NCI-H2107 (cell line): Measurements from ENCODE around the gene CBX5.
"Not testable (repeated sequence)": the region's sequence is repeated elsewhere in the genome, so short reads cannot be mapped to it uniquely, and the experiment has no call there.

Source experiments
- DNase-seq: peaks from one replicate; lab custom pipeline; 2025; lab: John Stamatoyannopoulos, UW

Gene CBX5

GRCh38 chr12:54265364-54265812, 14.5 kb downstream of the CBX5 start:
- DNase-seq = no peak

DNA sequence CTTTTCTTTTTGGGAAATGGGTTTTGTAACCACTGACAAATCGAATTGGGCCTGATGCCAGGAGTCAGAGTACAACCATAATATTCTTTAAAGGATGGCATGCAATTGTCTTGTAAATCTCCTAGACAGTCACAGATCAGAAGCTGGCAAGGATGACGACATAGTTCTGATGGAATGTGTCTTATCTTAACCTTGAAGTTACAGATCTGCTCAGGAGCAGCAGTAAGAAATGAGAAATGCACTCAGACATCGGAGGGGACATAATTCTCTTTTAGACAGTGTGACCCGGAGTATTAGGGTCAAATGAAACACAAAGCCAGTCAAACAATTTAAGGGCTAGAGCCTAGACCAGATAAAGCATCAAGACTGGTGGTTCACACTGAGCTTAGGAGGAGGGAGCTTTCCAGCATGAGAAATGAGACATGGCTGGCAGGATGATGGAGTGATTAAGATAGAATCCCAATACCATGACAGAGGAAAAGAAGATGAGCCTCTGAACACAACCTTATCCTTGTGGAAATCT, 17.5 kb downstream of the CBX5 start:
- DNase-seq = no peak

DNA sequence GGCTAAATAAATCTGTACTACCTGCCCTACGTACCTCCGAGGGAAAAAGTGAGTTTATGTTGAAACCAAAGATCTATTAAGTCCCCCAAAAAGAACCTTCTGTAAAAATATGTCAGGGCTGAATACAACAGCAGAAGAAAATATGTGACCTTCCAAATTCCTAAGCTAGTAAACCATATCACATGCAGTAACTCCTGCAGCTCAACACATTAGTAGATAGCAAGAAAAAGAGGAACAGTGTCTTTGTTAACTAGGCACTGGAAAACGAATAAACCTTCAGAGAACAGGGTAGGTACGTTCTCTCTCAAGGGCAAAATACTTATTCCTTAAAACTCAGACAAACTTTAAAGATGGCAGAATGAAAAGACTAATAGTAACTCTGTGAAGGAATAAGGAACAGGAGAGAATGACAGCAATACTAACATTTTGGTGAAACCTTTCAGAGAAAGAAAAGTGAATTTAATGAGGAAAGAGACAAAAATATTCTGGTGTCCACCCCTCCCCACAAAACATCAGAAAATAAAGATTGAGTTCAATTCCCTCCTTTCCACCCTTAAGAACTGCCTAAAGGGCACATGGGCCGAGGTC, 18.0 kb downstream of the CBX5 start:
- no peak for DNase-seq

GRCh38 chr12:54259194-54260011, 20.5 kb downstream of the CBX5 start:
- peak; percentile 50 for DNase-seq

- no peak for DNase-seq
These were observed 21.7 kb downstream of the CBX5 start for GRCh38 chr12:54258201-54258681.

- no peak for DNase-seq
These were observed 22.6 kb downstream of the CBX5 start for GRCh38 chr12:54257332-54257731.

GRCh38 chr12:54253240-54253639, 26.7 kb downstream of the CBX5 start:
- DNase-seq = no peak

GRCh38 chr12:54251667-54252284, 28.1 kb downstream of the CBX5 start:
- DNase-seq = no peak

- no peak for DNase-seq
These were observed 30.4 kb downstream of the CBX5 start for GRCh38 chr12:54249489-54249888.

DNA sequence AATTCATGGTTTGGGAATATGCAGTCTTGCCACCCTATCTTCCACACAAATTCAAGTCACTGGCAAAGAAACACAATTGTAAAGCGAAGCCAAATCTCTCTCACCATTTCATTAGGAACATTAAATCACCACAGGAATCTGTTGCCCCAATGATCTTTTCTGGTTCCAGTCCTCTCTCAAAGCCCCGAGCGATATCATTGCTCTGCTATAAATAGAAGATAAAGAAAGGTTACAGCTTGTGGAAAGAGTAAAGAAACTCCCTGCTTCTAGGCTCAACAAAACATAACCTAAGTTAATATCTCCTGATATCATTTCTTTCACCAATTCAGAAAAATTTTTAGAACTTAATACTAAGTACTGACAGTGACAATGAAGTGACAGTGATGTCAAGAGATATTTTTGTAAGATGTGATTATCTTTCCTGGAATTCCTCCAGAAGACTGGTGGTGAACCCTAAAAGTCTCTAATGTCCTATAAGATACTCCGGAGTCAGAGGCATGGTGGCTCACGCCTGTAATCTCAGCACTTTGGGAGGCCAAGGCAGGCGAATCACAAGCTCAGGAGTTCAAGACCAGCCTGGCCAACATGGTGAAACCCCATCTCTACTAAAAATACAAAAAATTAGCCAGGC, 33.8 kb downstream of the CBX5 start:
- no peak for DNase-seq

DNA sequence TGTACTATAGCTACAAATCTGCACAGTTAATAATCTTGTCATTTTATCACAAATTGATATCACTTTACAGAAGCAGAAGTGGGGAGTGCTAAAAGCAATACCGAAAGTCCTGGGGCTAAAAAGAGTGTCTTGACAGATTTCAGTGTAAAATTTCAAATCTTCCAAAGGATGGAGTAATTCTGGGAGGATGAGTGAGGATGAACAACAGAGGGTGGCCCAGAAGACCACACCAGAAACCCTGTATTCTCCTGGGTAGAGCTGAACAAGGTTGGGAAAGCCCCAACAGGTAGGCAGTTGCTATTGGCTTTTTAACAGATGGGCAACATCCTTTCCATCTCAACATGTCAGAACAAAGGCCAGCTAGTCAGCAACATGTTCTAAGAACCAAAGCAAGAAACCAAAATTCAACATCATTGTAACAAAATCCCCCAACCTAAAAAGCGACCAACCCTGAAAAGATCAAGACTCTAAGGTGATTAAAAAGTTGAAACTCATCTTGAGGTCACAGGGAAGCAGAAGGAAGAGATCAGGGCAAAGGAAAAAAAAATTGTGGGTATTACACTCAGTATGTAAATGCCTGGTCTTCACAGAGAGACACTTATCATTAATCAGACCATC, 38.8 kb downstream of the CBX5 start:
- no peak for DNase-seq

- DNase-seq = no peak
These were observed 39.8 kb downstream of the CBX5 start for GRCh38 chr12:54240129-54240528.

- no peak for DNase-seq
These were observed 40.3 kb downstream of the CBX5 start for GRCh38 chr12:54239620-54240019.

DNA sequence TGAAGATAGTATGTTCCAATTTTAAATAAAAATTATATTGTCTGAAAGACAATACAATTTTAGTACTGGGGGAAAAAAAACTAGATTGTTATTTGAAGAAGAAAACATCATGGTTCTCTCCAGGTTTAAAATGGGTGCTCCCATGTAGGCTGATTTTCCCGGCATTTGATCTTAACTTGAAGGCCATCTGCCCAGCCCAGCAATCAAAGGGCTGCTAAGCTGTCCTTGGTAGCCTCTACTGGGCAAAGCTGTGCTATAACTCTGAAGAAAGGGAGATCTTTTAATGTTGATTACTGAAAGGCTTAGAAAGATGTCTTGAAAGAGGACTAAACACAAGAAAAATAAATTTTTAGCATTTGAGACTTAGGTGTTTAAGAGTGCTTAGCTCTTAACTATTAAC, 41.4 kb downstream of the CBX5 start:
- no peak for DNase-seq

- no peak for DNase-seq
These were observed 47.1 kb downstream of the CBX5 start for GRCh38 chr12:54232790-54233189.

DNA sequence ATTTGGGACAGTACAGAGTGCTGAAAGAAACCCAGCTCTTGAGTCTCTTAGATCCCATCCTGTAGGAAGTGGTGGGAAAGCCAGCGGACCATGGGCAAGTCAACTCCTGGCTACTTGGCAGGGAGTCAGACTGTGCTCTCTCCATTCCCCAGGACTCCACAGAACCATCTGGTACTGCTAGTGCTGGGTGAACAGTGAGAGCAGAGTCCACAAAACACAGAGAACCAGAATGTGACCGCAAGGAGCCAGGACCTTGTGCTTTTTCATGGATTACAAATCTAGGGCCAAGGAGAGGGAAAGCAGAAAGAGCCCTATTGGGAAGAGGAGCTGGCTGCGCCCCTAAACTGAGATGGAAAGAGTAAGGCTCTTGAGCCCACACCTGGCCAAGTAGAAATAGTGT, 48.7 kb downstream of the CBX5 start:
- DNase-seq = not testable (repeated sequence)

GRCh38 chr12:54230555-54230954, 49.4 kb downstream of the CBX5 start:
- DNase-seq = no peak

DNA sequence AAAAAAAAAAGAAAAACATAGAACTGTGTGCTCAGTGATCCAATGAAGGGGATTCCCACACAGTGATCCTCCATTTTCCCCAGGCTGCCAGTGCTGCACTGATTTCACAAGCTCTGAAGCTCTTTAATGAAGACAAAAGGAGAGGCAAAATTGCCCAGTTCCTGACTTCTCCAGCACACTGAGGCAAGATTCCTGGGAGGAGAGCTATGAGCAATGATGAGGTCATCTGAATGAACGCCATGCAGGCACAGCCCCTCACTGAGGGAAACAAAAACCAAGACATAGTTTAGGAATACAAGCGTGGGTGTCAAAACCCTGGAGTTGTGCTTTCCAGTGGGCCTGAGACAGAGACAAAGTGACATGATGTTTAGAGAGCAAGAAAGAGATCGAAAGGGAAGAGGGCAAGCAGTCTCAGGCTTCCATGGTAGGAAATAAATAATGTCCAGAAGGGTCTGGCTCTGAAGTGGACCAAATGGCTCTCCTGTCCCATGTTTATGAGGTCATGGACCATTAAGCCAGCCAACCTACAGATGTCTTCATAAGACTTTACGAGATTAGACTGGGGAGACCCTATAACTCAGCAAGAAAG, 50.2 kb downstream of the CBX5 start:
- no peak for DNase-seq

GRCh38 chr12:54228471-54228870, 51.5 kb downstream of the CBX5 start:
- DNase-seq = no peak

- not testable (repeated sequence) for DNase-seq
These were observed 52.0 kb downstream of the CBX5 start for GRCh38 chr12:54227927-54228326.

DNA sequence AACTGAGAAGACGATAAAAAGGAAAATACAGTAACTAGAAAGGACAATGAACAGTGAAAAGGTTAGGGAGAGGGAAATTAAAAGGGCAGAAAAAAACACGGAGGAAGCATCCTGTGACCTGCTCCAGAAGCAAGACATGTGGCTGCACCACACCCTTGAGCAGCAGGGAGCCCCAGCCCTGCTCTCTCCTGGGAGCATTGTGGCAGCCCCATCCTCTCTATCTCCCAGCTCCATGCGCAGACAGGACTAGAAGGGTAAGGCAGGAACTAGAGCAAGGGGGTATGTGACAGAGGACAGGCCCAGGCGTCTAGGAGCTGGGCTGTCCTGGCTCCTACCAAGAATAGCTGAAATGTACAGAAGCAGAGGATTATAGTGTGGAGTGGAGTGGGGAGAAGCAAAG, 52.5 kb downstream of the CBX5 start:
- no peak for DNase-seq

- DNase-seq = no peak
These were observed 54.3 kb downstream of the CBX5 start for GRCh38 chr12:54225666-54226065.
